ENCODE measurements around the gene ATP1B1. TPM values are rescaled to one million over a fixed set of nuclear protein-coding genes. Genes with fewer than 3 reads are reported as not detected.

ATP1B1 gene
- total and polyA plus RNA-seq, 2 of the 13 experiments (the other 11 are each of a cell fraction or from before 2014, with no cell fraction given), result 134 to 135 TPM

- TF ChIP-seq, protein P1, sequence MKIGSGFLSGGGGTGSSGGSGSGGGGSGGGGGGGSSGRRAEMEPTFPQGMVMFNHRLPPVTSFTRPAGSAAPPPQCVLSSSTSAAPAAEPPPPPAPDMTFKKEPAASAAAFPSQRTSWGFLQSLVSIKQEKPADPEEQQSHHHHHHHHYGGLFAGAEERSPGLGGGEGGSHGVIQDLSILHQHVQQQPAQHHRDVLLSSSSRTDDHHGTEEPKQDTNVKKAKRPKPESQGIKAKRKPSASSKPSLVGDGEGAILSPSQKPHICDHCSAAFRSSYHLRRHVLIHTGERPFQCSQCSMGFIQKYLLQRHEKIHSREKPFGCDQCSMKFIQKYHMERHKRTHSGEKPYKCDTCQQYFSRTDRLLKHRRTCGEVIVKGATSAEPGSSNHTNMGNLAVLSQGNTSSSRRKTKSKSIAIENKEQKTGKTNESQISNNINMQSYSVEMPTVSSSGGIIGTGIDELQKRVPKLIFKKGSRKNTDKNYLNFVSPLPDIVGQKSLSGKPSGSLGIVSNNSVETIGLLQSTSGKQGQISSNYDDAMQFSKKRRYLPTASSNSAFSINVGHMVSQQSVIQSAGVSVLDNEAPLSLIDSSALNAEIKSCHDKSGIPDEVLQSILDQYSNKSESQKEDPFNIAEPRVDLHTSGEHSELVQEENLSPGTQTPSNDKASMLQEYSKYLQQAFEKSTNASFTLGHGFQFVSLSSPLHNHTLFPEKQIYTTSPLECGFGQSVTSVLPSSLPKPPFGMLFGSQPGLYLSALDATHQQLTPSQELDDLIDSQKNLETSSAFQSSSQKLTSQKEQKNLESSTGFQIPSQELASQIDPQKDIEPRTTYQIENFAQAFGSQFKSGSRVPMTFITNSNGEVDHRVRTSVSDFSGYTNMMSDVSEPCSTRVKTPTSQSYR (CRISPR knock-in tag; IDR thresholded peaks at IDR 0.05; ENCODE audit: borderline replicate concordance), result no peak
- TF ChIP-seq, protein P2, sequence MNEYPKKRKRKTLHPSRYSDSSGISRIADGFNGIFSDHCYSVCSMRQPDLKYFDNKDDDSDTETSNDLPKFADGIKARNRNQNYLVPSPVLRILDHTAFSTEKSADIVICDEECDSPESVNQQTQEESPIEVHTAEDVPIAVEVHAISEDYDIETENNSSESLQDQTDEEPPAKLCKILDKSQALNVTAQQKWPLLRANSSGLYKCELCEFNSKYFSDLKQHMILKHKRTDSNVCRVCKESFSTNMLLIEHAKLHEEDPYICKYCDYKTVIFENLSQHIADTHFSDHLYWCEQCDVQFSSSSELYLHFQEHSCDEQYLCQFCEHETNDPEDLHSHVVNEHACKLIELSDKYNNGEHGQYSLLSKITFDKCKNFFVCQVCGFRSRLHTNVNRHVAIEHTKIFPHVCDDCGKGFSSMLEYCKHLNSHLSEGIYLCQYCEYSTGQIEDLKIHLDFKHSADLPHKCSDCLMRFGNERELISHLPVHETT (CRISPR knock-in tag; conservative IDR thresholded peaks at IDR 0.05), result no peak; the same call in 1 of the 2 replicates
- peak; percentile 31; the same call in 1 of the 2 replicates for TF ChIP-seq MED13 (CRISPR knock-in tag; IDR thresholded peaks at IDR 0.05)
- 0 out of 2 replicates have a peak, but pooled peaks have one; percentile 35 for TF ChIP-seq ZNF589 (CRISPR knock-in tag; conservative IDR thresholded peaks at IDR 0.05)
- TF ChIP-seq MLX (CRISPR knock-in tag; IDR thresholded peaks at IDR 0.05), result no peak
- TF ChIP-seq ZNF484 (CRISPR knock-in tag; IDR thresholded peaks at IDR 0.05; ENCODE audit: borderline replicate concordance, low read depth), result no peak
- TF ChIP-seq, protein P3, sequence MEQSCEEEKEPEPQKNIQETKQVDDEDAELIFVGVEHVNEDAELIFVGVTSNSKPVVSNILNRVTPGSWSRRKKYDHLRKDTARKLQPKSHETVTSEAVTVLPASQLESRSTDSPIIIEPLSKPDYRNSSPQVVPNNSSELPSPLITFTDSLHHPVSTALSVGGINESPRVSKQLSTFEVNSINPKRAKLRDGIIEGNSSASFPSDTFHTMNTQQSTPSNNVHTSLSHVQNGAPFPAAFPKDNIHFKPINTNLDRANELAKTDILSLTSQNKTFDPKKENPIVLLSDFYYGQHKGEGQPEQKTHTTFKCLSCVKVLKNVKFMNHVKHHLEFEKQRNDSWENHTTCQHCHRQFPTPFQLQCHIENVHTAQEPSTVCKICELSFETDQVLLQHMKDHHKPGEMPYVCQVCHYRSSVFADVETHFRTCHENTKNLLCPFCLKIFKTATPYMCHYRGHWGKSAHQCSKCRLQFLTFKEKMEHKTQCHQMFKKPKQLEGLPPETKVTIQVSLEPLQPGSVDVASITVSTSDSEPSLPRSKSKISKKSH (CRISPR knock-in tag; IDR thresholded peaks at IDR 0.05; ENCODE audit: borderline replicate concordance), result peak; percentile 80
- TF ChIP-seq GABPA (IDR thresholded peaks at IDR 0.05; ENCODE audit: low read depth, low read length), result no peak
- TF ChIP-seq GABPA (CRISPR knock-in tag; IDR thresholded peaks at IDR 0.05; ENCODE audit: low read depth), result no peak
- TF ChIP-seq FOXC1 (CRISPR knock-in tag; IDR thresholded peaks at IDR 0.05; ENCODE audit: borderline replicate concordance), result 0 out of 2 replicates have a peak, but pooled peaks have one; percentile 36
- TF ChIP-seq, protein P4, sequence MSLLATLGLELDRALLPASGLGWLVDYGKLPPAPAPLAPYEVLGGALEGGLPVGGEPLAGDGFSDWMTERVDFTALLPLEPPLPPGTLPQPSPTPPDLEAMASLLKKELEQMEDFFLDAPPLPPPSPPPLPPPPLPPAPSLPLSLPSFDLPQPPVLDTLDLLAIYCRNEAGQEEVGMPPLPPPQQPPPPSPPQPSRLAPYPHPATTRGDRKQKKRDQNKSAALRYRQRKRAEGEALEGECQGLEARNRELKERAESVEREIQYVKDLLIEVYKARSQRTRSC (CRISPR knock-in tag; IDR thresholded peaks at IDR 0.05; ENCODE audit: low read depth), result no peak
- no peak for TF ChIP-seq NCOA5 (CRISPR knock-in tag; IDR thresholded peaks at IDR 0.05)
- TF ChIP-seq SMAD1 (CRISPR knock-in tag; IDR thresholded peaks at IDR 0.05; ENCODE audit: borderline replicate concordance, low read depth), result 0 out of 2 replicates have a peak, but pooled peaks have one; percentile 25
- no peak for TF ChIP-seq PAX8 (CRISPR knock-in tag; IDR thresholded peaks at IDR 0.05; ENCODE audit: borderline replicate concordance)
- TF ChIP-seq ZKSCAN5 (CRISPR knock-in tag; IDR thresholded peaks at IDR 0.05), result no peak
- peak; percentile 51; the same call in 1 of the 2 replicates for TF ChIP-seq ZNF747 (CRISPR knock-in tag; IDR thresholded peaks at IDR 0.05; ENCODE audit: borderline replicate concordance)
- TF ChIP-seq ZNF468 (CRISPR knock-in tag; IDR thresholded peaks at IDR 0.05), result 0 out of 2 replicates have a peak, but pooled peaks have one; percentile 17
- TF ChIP-seq GATAD1 (CRISPR knock-in tag; IDR thresholded peaks at IDR 0.05), result no peak; the same call in 1 of the 2 replicates
- TF ChIP-seq GFI1 (CRISPR knock-in tag; IDR thresholded peaks at IDR 0.05; ENCODE audit: borderline replicate concordance), result no peak
- TF ChIP-seq ERF (CRISPR knock-in tag; IDR thresholded peaks at IDR 0.05), result peak; percentile 12; the same call in 1 of the 2 replicates
Observed at GRCh38 chr1:169106095-169106920, at the start of gene ATP1B1 (continued).
